ENCODE measurements around the gene GALNT14. TPM values are rescaled to one million over a fixed set of nuclear protein-coding genes. Genes with fewer than 3 reads are reported as not detected.

GALNT14 gene
- total and polyA plus RNA-seq, 12 donors = 0.39 to 8.9 (median 1.7) TPM; not detected in 2

DNA sequence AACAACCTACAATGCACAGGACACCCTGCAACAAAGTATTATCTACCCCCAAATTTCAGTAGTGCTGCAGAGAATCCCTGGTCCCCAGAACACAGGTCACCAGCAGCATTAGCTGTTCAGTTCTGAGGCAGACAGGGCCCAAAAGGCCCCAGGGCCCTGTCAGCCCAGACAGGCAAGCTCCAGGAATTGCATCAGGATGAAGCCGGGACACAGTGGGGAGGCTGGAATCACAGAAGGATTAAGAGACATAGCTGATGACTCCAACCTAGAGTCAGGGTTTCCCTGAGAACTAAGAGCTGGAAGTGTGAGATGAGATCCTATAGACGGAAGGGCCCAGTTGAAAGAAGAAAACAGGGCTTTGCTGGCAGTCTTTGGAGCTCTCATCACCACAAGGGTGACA, 148.1 kb downstream of the GALNT14 start:
- Histone ChIP-seq H3K36me3 (replicated peaks in 1 of 2) (no peaks in the 10 kb centered on the region), H3K27ac (no peak overlapping the region), H3K4me1 (replicated peaks in 1 of 2) (no peaks in the 10 kb centered on the region), H3K27me3 (no peaks in the 10 kb centered on the region), H3K4me3 (no peak overlapping the region), H3K9me3 (replicated peaks in 1 of 3) (no peaks in the 10 kb centered on the region)
- WGBS, 4 donors = 91 to 100% (median 94%) methylated on average over 1 to 2 of the region's 2 CpGs
- TF ChIP-seq, protein P1, sequence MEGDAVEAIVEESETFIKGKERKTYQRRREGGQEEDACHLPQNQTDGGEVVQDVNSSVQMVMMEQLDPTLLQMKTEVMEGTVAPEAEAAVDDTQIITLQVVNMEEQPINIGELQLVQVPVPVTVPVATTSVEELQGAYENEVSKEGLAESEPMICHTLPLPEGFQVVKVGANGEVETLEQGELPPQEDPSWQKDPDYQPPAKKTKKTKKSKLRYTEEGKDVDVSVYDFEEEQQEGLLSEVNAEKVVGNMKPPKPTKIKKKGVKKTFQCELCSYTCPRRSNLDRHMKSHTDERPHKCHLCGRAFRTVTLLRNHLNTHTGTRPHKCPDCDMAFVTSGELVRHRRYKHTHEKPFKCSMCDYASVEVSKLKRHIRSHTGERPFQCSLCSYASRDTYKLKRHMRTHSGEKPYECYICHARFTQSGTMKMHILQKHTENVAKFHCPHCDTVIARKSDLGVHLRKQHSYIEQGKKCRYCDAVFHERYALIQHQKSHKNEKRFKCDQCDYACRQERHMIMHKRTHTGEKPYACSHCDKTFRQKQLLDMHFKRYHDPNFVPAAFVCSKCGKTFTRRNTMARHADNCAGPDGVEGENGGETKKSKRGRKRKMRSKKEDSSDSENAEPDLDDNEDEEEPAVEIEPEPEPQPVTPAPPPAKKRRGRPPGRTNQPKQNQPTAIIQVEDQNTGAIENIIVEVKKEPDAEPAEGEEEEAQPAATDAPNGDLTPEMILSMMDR (IDR thresholded peaks at IDR 0.05) = no peak
- TF ChIP-seq POLR2A (IDR thresholded peaks at IDR 0.05) = no peak
- no peak for DNase-seq
- intact Hi-C loops (cut with DNase I) = no loop called here

DNA sequence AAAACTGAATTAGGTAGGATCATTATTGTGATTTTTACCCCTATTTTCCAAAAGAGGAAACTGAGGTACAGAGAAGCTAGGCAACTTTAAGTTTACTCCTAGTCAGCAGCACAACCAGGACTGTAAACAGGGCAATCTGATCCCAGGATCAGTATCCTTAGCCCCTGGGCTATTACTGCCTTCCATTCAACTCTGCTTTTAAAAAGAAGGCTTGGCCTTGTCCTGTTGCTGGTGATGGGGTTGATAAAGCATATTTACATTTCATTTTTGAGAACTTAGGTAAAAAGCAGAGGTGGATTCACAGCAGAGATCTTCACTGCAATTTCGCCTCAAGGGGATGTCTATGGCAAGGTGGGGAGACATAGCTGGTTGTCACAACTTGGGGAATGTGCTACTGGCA, 148.5 kb downstream of the GALNT14 start:
- Histone ChIP-seq H3K36me3 (replicated peaks in 1 of 2) (no peaks in the 10 kb centered on the region), H3K4me1 (replicated peaks in 1 of 2) (no peaks in the 10 kb centered on the region), H3K27ac (no peak overlapping the region), H3K9me3 (replicated peaks in 1 of 3) (no peaks in the 10 kb centered on the region), H3K4me3 (no peak overlapping the region), H3K27me3 (no peaks in the 10 kb centered on the region)
- intact Hi-C loops (cut with DNase I) = no loop called here
- TF ChIP-seq, protein P1 (IDR thresholded peaks at IDR 0.05) = no peak
- TF ChIP-seq POLR2A (IDR thresholded peaks at IDR 0.05) = no peak
- 85 to 92% (median 89%) methylated on average over 1 of the region's 1 CpG for WGBS, 4 donors
- no peak for DNase-seq

DNA sequence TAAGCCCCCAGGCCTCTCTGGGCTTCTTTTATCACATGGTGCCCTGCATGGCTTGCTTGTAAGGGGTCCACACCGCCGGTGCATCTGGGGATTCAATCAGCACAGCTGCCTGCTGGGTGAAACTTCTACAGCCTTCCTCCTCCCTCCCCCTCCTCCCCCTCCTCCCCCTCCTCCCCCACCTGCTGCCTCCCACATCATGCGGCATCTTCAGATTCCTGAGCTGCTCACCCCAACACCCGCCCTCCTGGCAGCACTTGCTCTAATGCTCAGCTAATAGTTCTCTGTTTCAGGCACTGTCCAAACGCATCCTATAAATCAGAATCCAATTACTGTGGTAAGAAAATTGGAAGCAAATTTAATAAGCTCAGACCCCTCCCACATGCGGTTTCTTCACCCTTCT, 150.7 kb downstream of the GALNT14 start:
- no peaks in the 10 kb centered on the region for H3K9me3 ChIP-seq (replicated peaks in 1 of 3)
- H3K36me3 ChIP-seq (replicated peaks in 1 of 2) = no peaks in the 10 kb centered on the region
- 77 to 84% (median 80%) methylated on average over 5 to 6 of the region's 6 CpGs for WGBS, 4 donors
- no peaks in the 10 kb centered on the region for H3K4me1 ChIP-seq (replicated peaks in 1 of 2)
- TF ChIP-seq, protein P1 (IDR thresholded peaks at IDR 0.05) = no peak
- no peak for TF ChIP-seq POLR2A (IDR thresholded peaks at IDR 0.05)
- intact Hi-C loops (cut with DNase I) = no loop called here
- H3K27me3 ChIP-seq = no peaks in the 10 kb centered on the region
- no peak for DNase-seq
- H3K27ac ChIP-seq = no peak overlapping the region
- H3K4me3 ChIP-seq = no peak overlapping the region

DNA sequence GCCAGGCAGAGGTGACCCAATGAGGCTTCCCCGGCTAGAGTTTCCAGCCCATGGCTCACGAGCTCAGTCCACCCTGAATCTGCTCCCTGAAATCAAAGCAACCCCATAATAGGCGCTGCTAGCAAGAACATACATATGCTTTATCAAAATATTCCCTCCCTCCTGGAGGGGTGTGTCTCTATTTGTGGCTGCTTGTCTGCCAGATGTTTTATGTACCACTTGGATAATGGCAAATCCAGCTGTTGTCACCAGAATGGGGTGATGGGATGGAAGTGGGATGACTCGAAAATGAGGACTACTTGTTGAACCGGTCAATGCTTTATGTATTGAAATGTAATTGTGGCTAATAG, 152.0 kb downstream of the GALNT14 start:
- intact Hi-C loops (cut with DNase I) = no loop called here
- Histone ChIP-seq H3K4me1 (replicated peaks in 1 of 2) (no peaks in the 10 kb centered on the region), H3K4me3 (no peak overlapping the region), H3K27me3 (no peaks in the 10 kb centered on the region), H3K9me3 (replicated peaks in 1 of 3) (no peaks in the 10 kb centered on the region), H3K36me3 (replicated peaks in 1 of 2) (no peaks in the 10 kb centered on the region), H3K27ac (no peak overlapping the region)
- no peak for DNase-seq
- TF ChIP-seq, protein P1 (IDR thresholded peaks at IDR 0.05) = no peak
- no peak for TF ChIP-seq POLR2A (IDR thresholded peaks at IDR 0.05)
- WGBS, 4 donors = 75 to 79% (median 79%) methylated on average over 5 of the region's 5 CpGs

Data from adrenal gland (tissue), 12 donors.